ENCODE results near the gene GPR161.
A peak's percentile ranks its signal among the peaks of the same experiment; 100 is the strongest.
"Not testable (repeated sequence)": the region's sequence is repeated elsewhere in the genome, so short reads cannot be mapped to it uniquely, and the experiment has no call there.

Gene GPR161

GRCh38 chr1:168136709-168137514 is at the start of gene GPR161:
TSS of gene GPR161 (minus strand) at chr1:168136930. CDS start at chr1:168104850, 32,080 bp downstream.
- DNase-seq (ENCODE audit: low spot score), result peak; percentile 25

DNA sequence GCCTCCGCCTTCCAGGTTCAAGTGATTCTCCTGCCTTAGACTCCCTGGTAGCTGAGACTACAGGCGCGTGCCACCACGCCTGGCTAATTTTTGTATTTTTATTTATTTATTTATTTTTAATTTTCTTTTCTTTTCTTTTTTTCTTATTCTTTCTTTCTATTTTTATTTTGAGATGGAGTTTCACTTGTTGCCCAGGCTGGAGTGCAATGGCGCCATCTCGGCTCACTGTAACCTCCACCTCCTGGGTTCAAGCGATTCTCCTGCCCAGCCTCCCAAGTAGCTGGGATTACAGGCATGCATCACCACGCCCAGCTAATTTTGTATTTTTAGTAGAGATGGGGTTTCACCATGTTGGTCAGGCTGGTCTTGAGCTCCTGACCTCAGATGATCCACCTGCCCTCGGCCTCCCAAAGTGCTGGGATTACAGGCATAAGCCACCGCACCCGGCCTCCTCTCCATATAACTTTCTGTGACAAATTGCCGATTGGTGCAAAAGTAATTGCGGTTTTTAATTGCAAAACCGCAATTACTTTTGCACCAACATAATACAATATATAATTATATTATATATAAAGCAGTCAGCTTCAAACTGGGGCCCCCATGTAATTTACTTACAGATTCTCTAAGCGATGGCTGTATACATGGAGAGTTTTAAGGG is 44.5 kb upstream of the GPR161 start:
- not testable (repeated sequence) for DNase-seq (ENCODE audit: low spot score)

DNA sequence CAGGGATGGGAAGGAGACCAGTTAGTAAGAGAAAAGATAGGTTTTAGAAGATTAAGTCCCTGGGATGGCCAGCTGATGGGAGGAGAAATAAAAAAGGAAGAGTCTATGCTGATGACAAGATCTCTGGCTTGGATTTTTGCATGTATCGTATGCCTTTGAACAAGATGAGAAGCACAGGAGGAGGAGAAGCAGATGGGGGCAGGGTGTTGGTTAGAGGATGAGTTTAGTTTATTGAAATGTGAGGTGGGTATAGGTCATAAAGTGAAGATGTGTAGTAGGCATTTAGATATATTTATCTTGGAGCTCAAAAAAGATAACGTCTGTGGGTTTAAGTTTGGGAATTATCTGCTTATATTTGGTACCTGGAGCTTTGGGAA is 43.4 kb upstream of the GPR161 start:
- DNase-seq (ENCODE audit: low spot score), result no peak

DNA sequence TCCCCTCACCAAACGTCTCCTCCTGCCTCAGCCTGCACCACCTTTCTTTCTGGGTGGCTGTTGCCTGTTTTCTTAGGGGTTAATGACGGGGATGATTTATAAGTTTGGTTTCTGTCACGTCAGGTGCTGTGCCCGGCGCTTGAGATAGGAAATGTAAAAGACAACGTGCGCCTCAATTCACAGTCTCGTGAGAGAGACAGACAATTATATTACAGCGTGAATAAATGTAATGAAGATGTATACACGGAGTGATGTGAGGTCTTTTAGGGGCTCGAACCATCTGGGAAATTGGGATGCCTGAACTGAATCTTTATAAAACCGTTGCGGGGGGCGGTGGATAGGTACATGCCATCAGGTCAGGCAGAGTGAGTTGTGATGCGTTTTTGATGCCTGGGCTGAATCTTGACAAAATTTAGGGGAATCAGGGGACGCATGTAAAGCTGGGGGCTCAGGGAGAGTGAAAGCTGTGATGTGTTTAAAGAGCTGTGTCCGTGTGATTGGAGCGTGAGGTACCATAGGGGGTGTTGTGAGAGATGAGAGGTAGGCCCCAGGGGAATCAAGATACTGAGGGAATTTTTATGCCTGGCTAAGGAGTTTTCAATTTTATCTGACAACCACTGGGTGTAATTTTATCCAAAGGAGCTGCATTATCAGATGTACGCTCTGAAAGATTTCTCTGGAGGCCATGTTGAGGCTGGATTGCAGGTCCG is 42.9 kb upstream of the GPR161 start:
- peak; percentile 17 for DNase-seq (ENCODE audit: low spot score)

DNA sequence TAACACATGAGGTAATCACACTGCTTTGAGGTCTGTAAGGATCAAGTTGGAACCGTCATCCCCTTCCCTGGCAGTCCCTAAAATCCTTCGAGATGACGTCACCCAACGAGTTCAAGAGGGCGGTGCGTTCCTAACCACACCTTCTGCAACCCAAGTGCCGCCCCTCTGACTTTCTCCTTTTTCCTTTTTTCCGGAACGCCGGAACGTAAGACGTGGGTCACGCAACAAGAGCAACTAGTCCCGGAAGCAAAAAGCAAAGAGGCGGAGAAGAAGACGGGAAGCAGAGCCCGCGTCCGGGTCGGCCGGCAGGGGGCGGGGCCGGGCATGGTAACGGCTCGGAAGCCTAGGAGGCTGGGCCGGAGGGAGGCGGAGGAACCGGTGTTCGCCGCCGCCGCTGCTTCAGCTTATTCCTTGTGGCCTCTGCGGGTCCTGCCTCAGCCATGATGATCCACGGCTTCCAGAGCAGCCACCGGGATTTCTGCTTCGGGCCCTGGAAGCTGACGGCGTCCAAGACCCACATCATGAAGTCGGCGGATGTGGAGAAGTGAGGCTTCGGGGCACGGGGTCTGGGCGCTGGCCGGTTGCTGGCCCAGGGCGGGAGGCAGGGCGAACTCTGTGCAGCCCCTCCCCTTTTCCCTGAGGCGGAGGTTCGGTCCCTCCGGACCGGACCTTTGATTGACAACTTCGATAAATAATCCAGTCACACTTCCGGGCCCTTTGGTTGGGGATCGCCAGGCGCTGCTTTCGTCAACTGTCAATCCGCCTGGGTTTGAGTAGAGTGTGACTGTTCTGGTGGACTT is 42.1 kb upstream of the GPR161 start, which contains the start of gene TIPRL:
Gene TIPRL, plus strand, starts transcription at position 325 of the 800 bp plus-strand sequence. Its CDS starts 116 bp downstream, at position 441.
- DNase-seq (ENCODE audit: low spot score), result peak; percentile 96

DNA sequence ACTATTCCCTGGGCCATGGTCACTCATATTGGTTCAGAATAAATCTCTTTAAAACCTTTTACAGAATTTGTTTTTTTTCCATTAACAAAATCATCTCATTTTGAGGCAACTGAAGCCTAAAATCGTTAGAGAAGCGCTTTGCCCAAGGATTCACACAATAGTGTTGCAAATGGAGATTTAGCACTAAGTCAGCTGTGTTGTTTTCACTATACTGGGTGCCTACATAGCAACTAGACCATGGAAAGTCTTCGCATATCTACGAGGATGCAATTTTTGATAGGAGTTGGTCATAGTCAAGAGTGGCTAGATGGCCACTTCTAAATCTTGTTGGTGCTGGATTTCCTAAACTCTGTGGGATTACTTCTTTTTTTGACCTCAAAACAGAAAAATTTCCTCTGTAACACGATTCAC is 41.5 kb upstream of the GPR161 start:
- DNase-seq (ENCODE audit: low spot score), result no peak

- DNase-seq (ENCODE audit: low spot score), result no peak
Observed at GRCh38 chr1:168172250-168172915, 35.7 kb upstream of the GPR161 start.

DNA sequence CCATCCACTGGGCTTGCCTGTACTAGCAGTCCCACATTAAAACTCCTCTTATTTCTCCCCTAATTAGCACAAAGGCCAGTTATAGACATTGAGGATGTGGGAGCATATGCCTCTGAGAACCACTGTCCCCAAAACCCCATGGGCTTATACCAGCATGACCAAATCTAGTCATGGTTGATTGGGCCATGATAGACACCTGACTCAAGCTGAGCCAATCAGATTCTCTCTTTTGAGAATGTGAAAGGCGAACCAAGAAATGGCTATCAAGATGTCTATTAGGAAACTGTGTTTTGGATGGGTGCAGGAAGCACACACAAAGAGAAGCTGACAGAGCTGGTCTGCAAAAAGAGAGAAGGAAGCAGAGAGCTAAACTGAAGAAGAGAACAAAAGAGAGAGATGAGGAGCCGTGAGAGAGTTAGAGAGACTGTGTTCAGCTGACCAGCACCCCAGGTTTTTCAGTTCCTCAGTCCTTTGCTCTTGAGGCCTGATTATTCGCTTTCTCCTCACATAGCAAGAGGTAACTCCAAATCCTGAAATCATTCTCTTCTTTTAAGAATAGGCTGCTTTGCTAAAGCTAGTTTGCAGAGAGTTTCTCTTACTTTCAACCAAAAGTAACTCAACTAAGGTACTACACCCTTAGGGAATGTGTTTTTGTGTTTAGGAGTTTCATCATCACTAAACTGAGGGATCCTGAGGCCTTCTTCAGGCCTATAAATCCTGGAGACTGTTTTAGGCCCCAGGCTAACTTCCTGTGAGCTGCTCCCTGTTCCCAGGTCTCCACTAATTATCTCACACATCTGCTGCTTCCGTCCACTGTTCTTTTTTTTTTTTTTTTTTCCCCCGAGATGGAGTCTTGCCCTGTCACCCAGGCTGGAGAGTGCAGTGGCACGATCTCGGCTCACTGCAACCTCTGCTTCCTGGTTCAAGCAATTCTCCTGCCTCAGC is 34.1 kb upstream of the GPR161 start:
- DNase-seq (ENCODE audit: low spot score), result no peak

GRCh38 chr1:168167806-168168205 is 31.1 kb upstream of the GPR161 start:
- no peak for DNase-seq (ENCODE audit: low spot score)

- no peak for DNase-seq (ENCODE audit: low spot score)
Observed at GRCh38 chr1:168164771-168165170, 28.0 kb upstream of the GPR161 start.

DNA sequence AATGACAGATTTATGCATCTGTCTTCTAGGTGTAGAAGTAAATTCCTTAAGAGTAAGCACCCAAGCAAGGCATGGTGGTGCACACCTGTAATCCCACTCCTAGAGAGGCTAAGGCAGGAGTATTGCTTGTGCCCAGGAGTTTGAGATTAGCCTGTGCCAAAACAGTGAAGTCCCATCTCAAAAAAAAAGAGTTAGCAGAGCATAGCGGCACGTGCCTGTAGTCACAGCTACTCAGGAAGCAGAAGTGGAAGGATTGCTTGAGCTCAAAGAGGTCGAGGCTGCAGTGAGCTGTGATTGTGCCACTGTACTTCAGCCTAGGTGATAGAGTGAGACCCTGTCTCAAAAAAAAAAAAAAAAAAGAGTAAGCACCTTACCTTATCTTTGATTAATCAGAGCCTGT is 26.9 kb upstream of the GPR161 start:
- no peak for DNase-seq (ENCODE audit: low spot score)

GRCh38 chr1:168161459-168161858 is 24.7 kb upstream of the GPR161 start:
- DNase-seq (ENCODE audit: low spot score), result no peak

DNA sequence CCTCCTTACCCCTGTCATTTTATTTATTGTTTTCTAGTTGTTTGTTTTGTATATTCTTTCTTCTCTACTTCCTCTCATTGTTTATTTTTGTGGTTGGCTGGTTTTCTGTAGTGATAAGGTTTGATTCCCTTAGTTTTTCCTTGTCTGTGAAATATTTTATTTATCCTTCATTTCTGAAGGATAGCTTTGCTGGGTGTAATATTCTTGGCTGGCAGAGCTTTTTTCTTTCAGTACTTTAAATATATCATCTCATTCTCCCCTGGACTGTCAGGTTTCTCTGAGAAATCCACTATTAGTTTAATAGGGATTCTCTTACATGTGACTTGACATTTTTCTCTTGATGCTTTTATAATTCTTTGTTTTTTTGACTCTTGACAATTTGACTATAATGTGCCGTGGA is 23.2 kb upstream of the GPR161 start:
- DNase-seq (ENCODE audit: low spot score), result no peak

- DNase-seq (ENCODE audit: low spot score), result no peak
Observed at GRCh38 chr1:168159251-168159650, 22.5 kb upstream of the GPR161 start.

DNA sequence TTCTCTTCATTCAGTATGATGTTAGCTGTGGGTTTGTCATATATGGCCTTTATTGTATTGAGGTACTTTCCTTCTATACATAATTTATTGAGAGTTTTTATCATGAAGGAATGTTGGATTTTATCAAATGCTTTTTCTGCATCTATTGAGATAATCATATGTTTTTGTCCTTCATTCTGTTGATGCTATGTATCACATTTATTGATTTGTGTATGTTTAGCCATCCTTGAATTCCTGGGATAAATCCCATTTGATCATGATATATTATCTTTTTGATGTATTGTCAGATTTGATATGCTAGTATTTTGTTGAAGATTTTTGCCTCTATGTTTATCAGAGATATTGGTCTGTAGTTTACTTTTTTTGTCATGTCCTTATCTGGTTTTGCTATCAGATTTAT is 20.9 kb upstream of the GPR161 start:
- no peak for DNase-seq (ENCODE audit: low spot score)

- DNase-seq (ENCODE audit: low spot score), result no peak
Observed at GRCh38 chr1:168155910-168156309, 19.2 kb upstream of the GPR161 start.

DNA sequence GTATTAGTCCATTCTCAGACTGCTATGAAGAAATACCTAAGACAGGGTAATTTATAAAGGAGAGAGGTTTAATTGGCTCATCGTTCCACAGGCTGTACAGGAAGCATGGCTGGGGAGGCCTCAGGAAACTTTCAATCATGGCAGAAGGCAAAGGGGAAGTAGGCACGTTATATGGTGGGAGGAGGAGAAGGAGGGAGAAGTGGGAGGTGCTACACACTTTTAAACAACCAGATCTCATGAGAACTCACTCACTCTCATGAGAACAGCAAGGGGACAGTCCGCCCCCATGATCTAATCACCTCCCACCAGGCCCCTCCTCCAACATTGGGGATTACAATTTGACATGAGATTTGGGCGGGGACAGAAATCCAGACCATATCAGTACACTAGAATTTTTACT is 18.0 kb upstream of the GPR161 start:
- not testable (repeated sequence) for DNase-seq (ENCODE audit: low spot score)

- DNase-seq (ENCODE audit: low spot score), result no peak
Observed at GRCh38 chr1:168151935-168152334, 15.2 kb upstream of the GPR161 start.

DNA sequence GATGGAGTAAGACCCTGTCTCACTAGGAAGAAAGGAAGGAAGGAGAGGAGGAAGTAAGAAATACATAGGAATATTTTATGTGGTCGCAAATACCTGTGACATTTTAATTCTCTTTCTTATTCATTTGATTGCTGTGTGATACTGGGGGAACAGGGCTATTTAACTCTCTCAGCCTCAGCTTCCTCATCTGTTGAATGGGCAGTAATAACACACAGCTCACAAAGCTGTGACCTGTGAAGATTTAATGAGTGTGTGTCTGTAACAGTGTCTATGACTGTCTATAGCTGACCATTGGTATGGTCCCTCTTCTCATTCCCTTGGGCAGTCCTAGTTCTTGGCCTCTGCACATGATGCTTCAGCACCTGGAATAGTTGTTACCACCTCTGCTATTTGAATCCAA is 13.6 kb upstream of the GPR161 start:
- DNase-seq (ENCODE audit: low spot score), result no peak

DNA sequence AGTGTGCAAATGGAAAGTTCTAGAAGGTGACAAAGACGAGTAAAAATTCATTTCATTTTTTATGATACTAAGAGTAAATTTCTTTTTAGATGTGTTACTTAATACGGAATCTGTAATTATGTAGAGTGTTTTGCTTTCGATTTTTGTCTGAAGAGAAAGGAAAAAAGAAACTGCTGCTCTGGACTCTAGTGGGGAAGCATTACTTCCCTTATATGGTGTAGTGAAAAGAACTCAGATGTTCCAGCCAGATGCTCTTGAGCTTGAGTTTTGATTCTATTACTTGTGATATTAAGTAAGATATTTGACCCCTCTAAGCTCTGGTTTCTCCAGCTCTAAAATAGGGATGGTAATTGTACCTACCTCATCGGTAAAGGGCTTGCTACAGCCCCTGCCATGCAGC is 12.2 kb upstream of the GPR161 start:
- no peak for DNase-seq (ENCODE audit: low spot score)

All from Ammon's horn (tissue), 1 donor.